SH-SY5Y (cell line): ENCODE measurements around the gene TSHB.

Experiments
- GATA2 ChIP-seq: IDR thresholded peaks from 2 replicates; pipeline ENCODE4 v1.6.1; 2011; ENCODE audit warnings: mild to moderate bottlenecking, low read depth, low read length
- GATA3 ChIP-seq: IDR thresholded peaks from 2 replicates; pipeline ENCODE4 v1.6.1; 2011; ENCODE audit warnings: low read depth, mild to moderate bottlenecking, low read length, moderate library complexity

The TSHB gene

GRCh38 chr1:115069659-115070308, 40.2 kb downstream of the TSHB start:
- TF ChIP-seq GATA2 (no peak), GATA3 (no peak)

- TF ChIP-seq GATA3 (no peak), GATA2 (no peak)
Observed at GRCh38 chr1:115071012-115071664, 41.5 kb downstream of the TSHB start.

- no peak for TF ChIP-seq GATA3
- TF ChIP-seq GATA2, result no peak
Observed at GRCh38 chr1:115073298-115074087, 43.9 kb downstream of the TSHB start.

GRCh38 chr1:115074839-115075534, 45.4 kb downstream of the TSHB start:
- TF ChIP-seq GATA3, result no peak

- TF ChIP-seq GATA2 (no peak), GATA3 (no peak)
Observed at GRCh38 chr1:115076384-115076915, 46.8 kb downstream of the TSHB start.

- no peak for TF ChIP-seq GATA3
Observed at GRCh38 chr1:115077286-115077983, 47.8 kb downstream of the TSHB start.

GRCh38 chr1:115077984-115078330, 48.3 kb downstream of the TSHB start:
- no peak for TF ChIP-seq GATA3
- no peak for TF ChIP-seq GATA2

GRCh38 chr1:115078708-115079107, 49.1 kb downstream of the TSHB start:
- TF ChIP-seq GATA3 (no peak), GATA2 (no peak)

- TF ChIP-seq GATA3 (no peak), GATA2 (no peak)
Observed at GRCh38 chr1:115082949-115083348, 53.3 kb downstream of the TSHB start.
